BE2C (cell line): Measurements from ENCODE around the gene ZRANB1.

ENCODE experiments used
- DNase-seq: peaks from one replicate; pipeline ENCODE4 v3.0.0-alpha.2; 2020
- H3K27me3 ChIP-seq: fragments of 250-450 bp; sonication (Bioruptor Pico); 2 replicates; pipeline ENCODE4 v1.5.1; 2020; ENCODE audit warnings: mild to moderate bottlenecking
- H3K36me3 ChIP-seq: fragments of 250-450 bp; sonication (Bioruptor Pico); 2 replicates; pipeline ENCODE4 v1.5.1; 2020; ENCODE audit warnings: mild to moderate bottlenecking
- H3K4me1 ChIP-seq: fragments of 250-450 bp; sonication (Bioruptor Pico); 2 replicates; pipeline ENCODE4 v1.5.1; 2020
- H3K4me3 ChIP-seq: 2 replicates; pipeline ENCODE4 v1.5.1; 2011; ENCODE audit warnings: low read depth, low read length
- H3K9me3 ChIP-seq: fragments of 250-450 bp; sonication (Bioruptor Pico); 2 replicates; pipeline ENCODE4 v1.5.1; 2020
- TF ChIP-seq, protein P1 (sequence below): IDR thresholded peaks from 2 replicates; pipeline ENCODE4 v1.5.1; 2012; ENCODE audit warnings: mild to moderate bottlenecking, low read depth, low read length

ZRANB1 gene

GRCh38 chr10:125002423-125003145 lies 60.7 kb downstream of the ZRANB1 start:
- TF ChIP-seq, protein P1, sequence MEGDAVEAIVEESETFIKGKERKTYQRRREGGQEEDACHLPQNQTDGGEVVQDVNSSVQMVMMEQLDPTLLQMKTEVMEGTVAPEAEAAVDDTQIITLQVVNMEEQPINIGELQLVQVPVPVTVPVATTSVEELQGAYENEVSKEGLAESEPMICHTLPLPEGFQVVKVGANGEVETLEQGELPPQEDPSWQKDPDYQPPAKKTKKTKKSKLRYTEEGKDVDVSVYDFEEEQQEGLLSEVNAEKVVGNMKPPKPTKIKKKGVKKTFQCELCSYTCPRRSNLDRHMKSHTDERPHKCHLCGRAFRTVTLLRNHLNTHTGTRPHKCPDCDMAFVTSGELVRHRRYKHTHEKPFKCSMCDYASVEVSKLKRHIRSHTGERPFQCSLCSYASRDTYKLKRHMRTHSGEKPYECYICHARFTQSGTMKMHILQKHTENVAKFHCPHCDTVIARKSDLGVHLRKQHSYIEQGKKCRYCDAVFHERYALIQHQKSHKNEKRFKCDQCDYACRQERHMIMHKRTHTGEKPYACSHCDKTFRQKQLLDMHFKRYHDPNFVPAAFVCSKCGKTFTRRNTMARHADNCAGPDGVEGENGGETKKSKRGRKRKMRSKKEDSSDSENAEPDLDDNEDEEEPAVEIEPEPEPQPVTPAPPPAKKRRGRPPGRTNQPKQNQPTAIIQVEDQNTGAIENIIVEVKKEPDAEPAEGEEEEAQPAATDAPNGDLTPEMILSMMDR = no peak
- DNase-seq = no peak
- peaks cover 48% of the 10 kb centered on the region for H3K36me3 ChIP-seq
- H3K9me3 ChIP-seq = no peaks in the 10 kb centered on the region
- peaks cover 42% of the 10 kb centered on the region for H3K4me1 ChIP-seq
- no peaks in the 10 kb centered on the region for H3K27me3 ChIP-seq
- H3K4me3 ChIP-seq = no peak overlapping the region

DNA sequence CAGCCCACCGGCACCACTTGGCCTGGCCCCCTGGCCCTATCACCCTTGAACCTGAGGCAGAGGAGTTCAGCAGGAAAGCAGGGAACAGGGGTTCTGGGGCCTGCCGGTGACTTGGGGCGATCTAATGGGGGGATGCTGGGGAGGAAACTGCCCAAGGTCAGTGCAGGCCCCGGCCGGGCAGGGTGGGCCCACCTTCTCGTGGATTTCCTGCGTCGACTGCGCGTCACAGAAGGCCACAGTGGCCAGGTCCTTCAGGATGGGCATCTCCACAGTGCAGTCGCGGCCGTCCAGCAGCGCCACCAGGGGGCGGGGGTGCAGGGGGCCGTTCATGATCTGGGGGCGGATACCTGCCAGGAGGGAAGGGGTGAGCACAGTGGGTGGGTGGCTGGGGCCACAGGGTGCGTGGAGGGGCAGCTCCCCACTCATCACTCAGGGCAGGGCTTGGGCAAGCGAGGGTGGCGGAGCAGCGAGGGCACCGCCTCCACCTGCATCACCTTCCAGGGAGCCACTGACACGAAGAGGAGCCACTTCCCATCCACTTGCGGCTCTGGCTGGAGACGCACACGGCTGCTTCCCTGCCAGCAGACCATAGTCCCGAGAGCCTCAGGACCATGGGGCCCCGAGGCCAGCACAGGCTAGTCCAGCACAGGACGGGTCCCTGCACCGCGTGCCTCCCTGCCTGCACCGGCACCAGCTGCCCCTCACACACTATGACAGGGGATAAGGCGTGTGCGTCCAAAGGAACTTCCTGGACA lies 61.4 kb downstream of the ZRANB1 start:
- Histone ChIP-seq H3K27me3 (no peaks in the 10 kb centered on the region), H3K9me3 (no peaks in the 10 kb centered on the region), H3K4me1 (peaks cover 43% of the 10 kb centered on the region), H3K4me3 (no peak overlapping the region), H3K36me3 (peaks cover 41% of the 10 kb centered on the region)
- TF ChIP-seq, protein P1 = no peak
- no peak for DNase-seq

GRCh38 chr10:125003901-125004467 lies 62.1 kb downstream of the ZRANB1 start:
- Histone ChIP-seq H3K4me1 (peaks cover 43% of the 10 kb centered on the region), H3K4me3 (no peak overlapping the region), H3K36me3 (peaks cover 34% of the 10 kb centered on the region), H3K27me3 (no peaks in the 10 kb centered on the region), H3K9me3 (no peaks in the 10 kb centered on the region)
- no peak for DNase-seq
- TF ChIP-seq, protein P1 = no peak

DNA sequence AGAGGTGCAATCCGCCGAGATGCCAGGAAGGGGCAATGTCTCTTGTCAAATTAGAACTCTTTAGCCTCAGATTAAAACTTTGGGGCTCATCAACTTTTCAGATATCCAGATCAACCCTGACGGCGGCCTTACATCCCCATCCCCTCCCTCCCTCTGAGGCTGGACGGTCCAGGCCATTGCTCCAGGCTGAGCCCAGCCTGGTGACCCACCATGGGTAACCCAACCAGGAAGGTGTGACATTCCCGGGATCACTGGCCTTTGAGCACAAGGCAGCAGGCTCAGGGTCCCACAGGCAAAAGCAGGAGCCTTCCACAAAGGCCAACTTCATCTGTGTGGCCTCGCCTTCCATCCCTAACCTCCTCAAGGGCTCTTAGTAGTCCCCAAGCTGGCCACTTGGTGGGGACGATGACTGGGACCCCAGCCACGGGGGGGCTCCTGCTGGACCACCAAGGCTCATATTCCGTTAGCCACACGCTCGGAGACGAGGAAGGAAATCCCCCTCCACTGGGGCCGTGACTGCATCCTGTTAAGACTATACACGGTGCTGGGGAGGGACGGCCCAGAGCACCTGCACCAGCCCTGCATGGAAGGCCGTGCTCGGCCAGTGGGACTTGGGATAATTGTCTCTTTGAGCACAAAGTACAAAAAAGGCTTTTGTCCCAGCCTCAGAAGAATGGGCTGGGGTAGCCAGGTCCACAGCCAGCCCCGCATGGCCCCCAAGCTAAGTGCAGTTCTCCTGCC lies 62.8 kb downstream of the ZRANB1 start:
- Histone ChIP-seq H3K27me3 (no peaks in the 10 kb centered on the region), H3K4me1 (peaks cover 41% of the 10 kb centered on the region), H3K9me3 (no peaks in the 10 kb centered on the region), H3K4me3 (no peak overlapping the region), H3K36me3 (peaks cover 26% of the 10 kb centered on the region)
- no peak for DNase-seq
- TF ChIP-seq, protein P1 = no peak

DNA sequence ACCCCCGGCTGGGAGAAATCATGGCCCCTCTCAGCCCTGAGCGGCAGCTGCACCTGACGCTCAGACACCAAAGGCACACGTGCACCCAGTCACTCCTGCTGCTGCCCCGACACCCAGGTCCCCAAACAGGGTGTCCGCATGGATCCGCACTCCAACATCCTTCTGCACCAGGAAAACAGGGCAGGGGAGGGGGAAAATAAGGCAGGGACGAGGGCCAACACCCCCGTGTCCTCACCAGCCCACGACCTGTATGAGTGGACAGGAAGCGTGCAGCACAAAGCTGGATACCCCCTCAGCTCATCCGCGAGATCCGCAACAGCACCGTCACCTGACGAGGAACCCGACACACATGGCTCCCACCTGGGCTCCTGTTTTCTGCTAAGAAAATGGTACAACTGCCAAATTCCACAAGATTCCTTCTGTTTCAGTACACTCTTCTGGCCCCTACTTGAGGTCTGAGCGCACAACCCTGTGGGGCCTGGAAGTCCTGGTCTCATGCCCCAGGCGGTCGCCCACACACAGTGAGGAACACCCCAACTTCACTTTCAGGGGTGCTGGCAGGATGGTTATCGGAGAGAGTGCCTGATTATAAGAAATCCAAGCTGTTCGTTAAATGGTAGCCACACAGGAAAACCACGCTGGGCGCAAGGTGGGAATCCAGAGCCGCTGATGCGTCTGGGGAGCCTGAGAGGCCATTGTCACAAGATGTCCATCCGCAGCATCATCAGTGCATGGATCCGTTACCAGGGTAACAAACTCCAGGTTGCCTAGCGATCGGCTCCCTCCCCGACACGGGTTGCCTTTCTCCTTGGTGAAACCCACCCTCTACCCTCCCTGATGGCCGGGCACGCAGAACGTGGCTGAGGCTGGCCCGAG lies 63.6 kb downstream of the ZRANB1 start:
- Histone ChIP-seq H3K9me3 (no peaks in the 10 kb centered on the region), H3K4me3 (no peak overlapping the region), H3K27me3 (no peaks in the 10 kb centered on the region), H3K4me1 (peaks cover 33% of the 10 kb centered on the region), H3K36me3 (peaks cover 21% of the 10 kb centered on the region)
- no peak for DNase-seq
- TF ChIP-seq, protein P1 = no peak
